ENCODE results near the gene FYN. TPM values are rescaled to one million over a fixed set of nuclear protein-coding genes. Genes with fewer than 3 reads are reported as not detected.

The FYN gene
- polyA plus RNA-seq, 3 donors, result 88.4 to 149 (median 114) TPM

DNA sequence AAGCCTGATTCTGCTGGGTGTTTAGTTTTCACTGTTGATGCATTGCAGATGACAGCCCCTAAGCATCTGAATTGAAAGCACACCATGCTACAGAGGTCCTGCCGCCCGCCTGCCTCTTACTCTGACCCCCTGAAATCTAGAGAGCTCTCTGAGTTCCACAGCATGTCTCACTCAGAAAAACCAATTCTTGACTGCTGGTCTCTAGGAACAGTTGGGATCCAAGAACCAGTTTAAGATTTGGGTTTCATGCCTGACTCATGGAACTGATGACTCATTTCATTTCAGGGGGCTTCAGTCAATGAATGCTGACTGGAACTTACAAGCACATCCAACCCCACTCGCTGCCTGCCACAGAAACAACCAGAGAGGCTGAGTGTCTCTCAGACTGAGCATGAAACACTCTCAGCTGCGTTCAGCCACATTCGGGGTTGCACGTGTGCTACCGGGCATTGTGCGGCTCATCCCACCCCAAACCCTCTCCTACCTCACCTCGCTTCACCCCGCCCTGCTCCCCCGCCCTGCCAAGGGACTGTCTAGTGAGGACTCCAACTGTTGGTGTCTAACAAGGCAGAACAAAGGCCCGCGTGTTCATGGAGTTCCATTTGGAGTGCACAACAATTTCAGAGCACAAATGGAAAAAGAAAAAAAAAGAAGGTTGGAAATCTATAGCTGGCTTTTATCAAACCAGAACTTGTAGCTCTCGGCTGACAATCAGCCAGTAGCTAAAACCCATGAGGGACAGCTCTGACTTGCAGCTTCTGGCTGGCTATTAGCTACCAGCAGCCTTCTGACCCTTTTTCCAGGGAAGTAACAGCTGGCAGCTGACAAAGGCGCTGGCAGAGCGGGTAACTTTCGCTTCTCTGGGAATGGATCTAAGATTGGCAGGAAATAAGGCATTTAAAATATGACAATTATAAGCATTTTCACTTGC is 247.5 kb downstream of the FYN start:
- Mint-ChIP-seq H3K36me3 (peaks cover 0 to 6% of the 10 kb centered on the region in 2 donors), H3K9me3 (peaks cover 0 to 6% (median 5%) of the 10 kb centered on the region in 7 donors), H3K27ac (no peak overlapping the region), H3K4me1 (peaks cover 19% of the 10 kb centered on the region), H3K27me3 (ENCODE audit: low read depth in 3 of 3) (peaks cover 0 to 3% (median 2%) of the 10 kb centered on the region in 3 donors), H3K4me3 (no peak overlapping the region)
- no peak for DNase-seq
- Histone ChIP-seq H3K36me3 (replicated peaks in 1 of 2; ENCODE audit: control insufficient read depth in 1 of 2, insufficient read depth in 2 of 2, low read length in 2 of 2) (no peaks in the 10 kb centered on the region), H3K79me2 (ENCODE audit: insufficient read depth, low read length) (no peaks in the 10 kb centered on the region), H3K4me2 (replicated peaks; ENCODE audit: extremely low read depth, low read length, poor library complexity, severe bottlenecking) (no peak overlapping the region), H3K27ac (ENCODE audit: low read depth in 1 of 2, low read length in 2 of 2) (no peak overlapping the region), H3K4me3 (replicated peaks in 1 of 3; ENCODE audit: low read depth in 2 of 3, low read length in 3 of 3) (no peak overlapping the region), H2AFZ (ENCODE audit: insufficient read depth, low read depth, low read length, poor library complexity, severe bottlenecking) (no peak overlapping the region), H3K9ac (ENCODE audit: insufficient read depth, low read length, poor library complexity, severe bottlenecking) (no peak overlapping the region), H3K9me3 (replicated peaks in 1 of 2; ENCODE audit: control insufficient read depth in 1 of 2, insufficient read depth in 1 of 2, low read length in 2 of 2) (peaks cover 0 to 5% of the 10 kb centered on the region in 2 donors), H3K27me3 (ENCODE audit: control insufficient read depth in 2 of 2, insufficient read depth in 2 of 2, low read length in 2 of 2) (no peaks in the 10 kb centered on the region), H3K4me1 (ENCODE audit: control insufficient read depth in 1 of 2, insufficient read depth in 2 of 2, low read length in 2 of 2) (peaks cover 17 to 19% of the 10 kb centered on the region in 2 donors), H4K20me1 (ENCODE audit: insufficient read depth, low read length) (no peaks in the 10 kb centered on the region)
- TF ChIP-seq, protein P1, sequence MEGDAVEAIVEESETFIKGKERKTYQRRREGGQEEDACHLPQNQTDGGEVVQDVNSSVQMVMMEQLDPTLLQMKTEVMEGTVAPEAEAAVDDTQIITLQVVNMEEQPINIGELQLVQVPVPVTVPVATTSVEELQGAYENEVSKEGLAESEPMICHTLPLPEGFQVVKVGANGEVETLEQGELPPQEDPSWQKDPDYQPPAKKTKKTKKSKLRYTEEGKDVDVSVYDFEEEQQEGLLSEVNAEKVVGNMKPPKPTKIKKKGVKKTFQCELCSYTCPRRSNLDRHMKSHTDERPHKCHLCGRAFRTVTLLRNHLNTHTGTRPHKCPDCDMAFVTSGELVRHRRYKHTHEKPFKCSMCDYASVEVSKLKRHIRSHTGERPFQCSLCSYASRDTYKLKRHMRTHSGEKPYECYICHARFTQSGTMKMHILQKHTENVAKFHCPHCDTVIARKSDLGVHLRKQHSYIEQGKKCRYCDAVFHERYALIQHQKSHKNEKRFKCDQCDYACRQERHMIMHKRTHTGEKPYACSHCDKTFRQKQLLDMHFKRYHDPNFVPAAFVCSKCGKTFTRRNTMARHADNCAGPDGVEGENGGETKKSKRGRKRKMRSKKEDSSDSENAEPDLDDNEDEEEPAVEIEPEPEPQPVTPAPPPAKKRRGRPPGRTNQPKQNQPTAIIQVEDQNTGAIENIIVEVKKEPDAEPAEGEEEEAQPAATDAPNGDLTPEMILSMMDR (IDR thresholded peaks at IDR 0.05), result no peak
- intact Hi-C loops (cut with micrococcal nuclease), result no loop called here
- WGBS (ENCODE audit: insufficient coverage), result 97% methylated on average over 6 of the region's 17 CpGs

DNA sequence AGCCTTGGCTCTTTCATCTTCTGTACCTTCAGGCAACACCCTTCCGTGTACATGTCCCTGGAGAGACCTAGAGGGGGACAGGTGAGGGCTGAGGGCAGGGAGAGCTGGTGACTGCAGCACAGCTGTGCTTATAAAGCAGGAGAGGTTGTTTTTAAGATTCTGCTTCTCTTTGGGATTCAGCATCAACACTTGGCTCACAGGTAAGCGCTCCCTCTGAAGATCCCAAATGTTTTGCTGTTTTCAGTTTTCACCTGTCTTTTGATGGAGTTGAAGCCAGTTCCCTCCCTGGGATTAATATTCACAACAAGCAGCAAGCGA is 248.2 kb downstream of the FYN start:
- DNase-seq, result no peak
- peaks cover 23% of the 10 kb centered on the region for H3K4me1 Mint-ChIP-seq
- H4K20me1 ChIP-seq (ENCODE audit: insufficient read depth, low read length), result no peaks in the 10 kb centered on the region
- no peak overlapping the region for H3K4me2 ChIP-seq (replicated peaks; ENCODE audit: extremely low read depth, low read length, poor library complexity, severe bottlenecking)
- H3K36me3 Mint-ChIP-seq, result peaks cover 0 to 6% of the 10 kb centered on the region in 2 donors
- H3K4me3 ChIP-seq (replicated peaks in 1 of 3; ENCODE audit: low read depth in 2 of 3, low read length in 3 of 3), result no peak overlapping the region
- H3K27ac ChIP-seq (ENCODE audit: low read depth in 1 of 2, low read length in 2 of 2), result no peak overlapping the region
- H3K27ac Mint-ChIP-seq, result peak overlapping the region in 3 of 7 donors; percentile 40 to 53 (median 53)
- peaks cover 17 to 19% of the 10 kb centered on the region in 2 donors for H3K4me1 ChIP-seq (ENCODE audit: control insufficient read depth in 1 of 2, insufficient read depth in 2 of 2, low read length in 2 of 2)
- peaks cover 0 to 6% (median 2%) of the 10 kb centered on the region in 3 donors for H3K27me3 Mint-ChIP-seq (ENCODE audit: low read depth in 3 of 3)
- no peak overlapping the region for H2AFZ ChIP-seq (ENCODE audit: insufficient read depth, low read depth, low read length, poor library complexity, severe bottlenecking)
- H3K9ac ChIP-seq (ENCODE audit: insufficient read depth, low read length, poor library complexity, severe bottlenecking), result no peak overlapping the region
- no peaks in the 10 kb centered on the region for H3K79me2 ChIP-seq (ENCODE audit: insufficient read depth, low read length)
- WGBS (ENCODE audit: insufficient coverage), result 100% methylated on average over 1 of the region's 3 CpGs
- peaks cover 0 to 6% (median 5%) of the 10 kb centered on the region in 7 donors for H3K9me3 Mint-ChIP-seq
- H3K36me3 ChIP-seq (replicated peaks in 1 of 2; ENCODE audit: control insufficient read depth in 1 of 2, insufficient read depth in 2 of 2, low read length in 2 of 2), result no peaks in the 10 kb centered on the region
- intact Hi-C loops (cut with micrococcal nuclease), result no loop called here
- TF ChIP-seq, protein P1 (IDR thresholded peaks at IDR 0.05), result no peak
- H3K27me3 ChIP-seq (ENCODE audit: control insufficient read depth in 2 of 2, insufficient read depth in 2 of 2, low read length in 2 of 2), result no peaks in the 10 kb centered on the region
- H3K4me3 Mint-ChIP-seq, result no peak overlapping the region
- H3K9me3 ChIP-seq (replicated peaks in 1 of 2; ENCODE audit: control insufficient read depth in 1 of 2, insufficient read depth in 1 of 2, low read length in 2 of 2), result peaks cover 0 to 5% of the 10 kb centered on the region in 2 donors

All from CD14-positive monocyte (primary cell).